ENCODE data around the gene PPP5C.
"Not testable (repeated sequence)": the region's sequence is repeated elsewhere in the genome, so short reads cannot be mapped to it uniquely, and the experiment has no call there.

Gene PPP5C

GRCh38 chr19:46388311-46389095 lies 41.6 kb downstream of the PPP5C start:
- DNase-seq = no peak

DNA sequence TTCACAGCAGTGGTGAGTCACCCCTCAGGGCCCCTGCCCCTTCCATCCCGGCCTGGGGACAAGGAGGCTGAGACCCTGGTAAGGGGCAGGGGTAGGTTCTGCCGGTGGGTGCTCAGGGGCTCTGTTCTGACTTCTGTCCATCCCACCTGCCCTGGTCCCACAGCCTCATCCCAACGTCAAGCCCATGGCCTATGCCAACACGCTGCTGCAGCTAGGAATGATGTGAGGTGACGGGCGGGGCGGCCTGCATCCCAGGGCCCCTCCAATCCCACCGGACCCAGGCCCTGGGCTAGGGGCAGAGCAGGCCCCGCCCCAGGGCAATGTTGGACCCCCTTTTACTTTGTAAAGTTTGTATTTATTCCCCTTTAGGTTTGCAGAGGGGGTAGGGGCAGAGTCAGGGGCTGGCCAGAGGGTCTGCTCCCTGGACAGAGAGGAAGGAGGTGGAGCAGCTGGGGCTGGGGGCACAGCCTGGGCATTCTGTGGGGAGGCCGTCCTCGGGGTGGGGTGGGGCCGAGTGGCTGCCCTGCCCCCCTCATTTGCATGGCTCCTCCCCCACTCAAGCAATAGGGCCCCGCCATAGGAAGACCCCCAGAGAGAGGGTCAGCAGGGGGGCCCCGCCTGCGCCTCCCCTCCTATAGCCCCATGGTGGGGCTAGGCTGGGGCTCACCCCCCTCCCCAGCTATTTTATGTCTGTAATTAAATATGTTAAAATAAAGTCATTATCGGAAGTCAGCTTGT lies 43.4 kb downstream of the PPP5C start:
- no peak for DNase-seq

GRCh38 chr19:46390866-46391265 lies 44.0 kb downstream of the PPP5C start:
- DNase-seq = no peak

- DNase-seq = no peak
These were observed 44.7 kb downstream of the PPP5C start for GRCh38 chr19:46391296-46392251.

DNA sequence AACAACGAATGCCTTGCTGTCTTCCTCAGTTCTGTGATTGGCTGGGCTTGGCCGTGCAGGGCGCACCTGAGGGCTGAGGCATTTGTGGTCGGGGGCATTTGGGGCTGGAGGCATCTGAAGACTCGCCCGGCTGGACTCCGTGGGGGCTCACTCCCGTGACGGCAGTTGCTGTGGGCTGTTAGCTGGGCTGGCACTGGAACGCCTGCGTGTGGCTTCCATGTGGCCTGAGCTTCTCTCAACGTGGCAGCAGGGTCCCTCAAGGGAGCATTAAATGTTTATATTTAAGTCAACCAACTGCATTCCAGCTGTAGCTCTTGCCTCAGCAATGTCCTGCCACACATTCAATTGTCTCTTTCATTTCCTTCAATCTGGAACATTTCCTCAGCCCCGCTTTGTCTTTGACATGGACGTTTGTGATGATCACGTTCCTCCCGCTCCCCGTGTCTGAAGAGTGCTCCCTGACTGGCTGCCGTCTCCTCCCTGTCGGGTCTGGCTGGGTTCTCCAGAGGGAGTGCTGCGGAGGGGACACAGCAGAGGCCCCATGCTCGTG lies 45.4 kb downstream of the PPP5C start:
- no peak for DNase-seq

GRCh38 chr19:46392837-46393236 lies 46.0 kb downstream of the PPP5C start:
- no peak for DNase-seq

- DNase-seq = no peak
These were observed 46.8 kb downstream of the PPP5C start for GRCh38 chr19:46393456-46394401.

GRCh38 chr19:46394402-46394797 lies 47.5 kb downstream of the PPP5C start:
- DNase-seq = no peak

DNA sequence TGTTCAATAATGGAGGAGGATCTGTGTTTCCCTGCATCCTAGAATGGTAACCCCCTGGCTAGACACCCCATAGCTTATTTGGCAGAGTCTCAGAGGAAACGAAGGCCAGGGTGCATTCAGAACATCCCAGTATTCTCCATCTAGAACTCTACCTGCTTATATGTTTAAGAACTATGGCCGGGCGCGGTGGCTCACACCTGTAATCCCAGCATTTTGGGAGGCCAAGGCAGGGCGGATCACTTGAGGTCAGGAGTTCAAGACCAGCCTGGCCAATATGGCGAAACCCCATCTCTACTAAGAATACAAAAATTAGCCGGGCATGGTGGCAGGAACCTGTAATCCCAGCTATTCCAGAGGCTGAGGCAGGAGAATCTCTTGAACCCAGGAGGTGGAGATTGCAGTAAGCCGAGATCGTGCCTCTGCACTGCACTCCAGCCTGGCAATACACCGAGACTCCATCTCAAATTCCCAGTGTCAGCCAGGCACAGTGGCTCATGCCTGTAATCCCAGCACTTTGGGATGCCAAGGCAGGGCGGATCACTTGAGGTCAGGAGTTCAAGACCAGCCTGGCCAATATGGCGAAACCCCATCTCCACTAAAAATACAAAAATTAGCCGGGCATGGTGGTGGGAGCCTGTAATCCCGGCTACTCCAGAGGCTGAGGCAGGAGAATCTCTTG lies 51.1 kb downstream of the PPP5C start:
- not testable (repeated sequence) for DNase-seq

DNA sequence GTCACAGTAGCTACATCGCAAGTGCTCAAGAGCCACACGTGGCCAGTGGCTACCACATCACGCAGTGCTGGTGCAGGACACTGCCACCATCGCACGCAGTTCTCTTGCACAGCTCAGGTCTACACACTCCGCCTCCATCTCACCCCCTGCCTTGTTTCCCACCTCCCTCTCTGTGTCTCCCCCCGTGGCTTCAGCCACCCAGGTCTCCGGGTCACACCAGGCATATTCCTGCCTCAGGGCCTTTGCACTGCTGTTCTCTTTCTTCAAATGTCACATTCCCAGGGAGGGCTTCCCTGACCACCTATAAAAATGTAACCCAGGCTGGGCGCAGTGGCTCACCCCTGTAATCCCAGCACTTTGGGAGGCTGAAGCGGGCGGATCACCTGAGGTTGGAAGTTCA lies 55.8 kb downstream of the PPP5C start:
- DNase-seq = no peak

GRCh38 chr19:46404055-46404752 lies 57.3 kb downstream of the PPP5C start:
- DNase-seq = no peak

- no peak for DNase-seq
These were observed 58.0 kb downstream of the PPP5C start for GRCh38 chr19:46404753-46405468.

- DNase-seq = no peak
These were observed 60.1 kb downstream of the PPP5C start for GRCh38 chr19:46406976-46407375.

- DNase-seq = no peak
These were observed 61.2 kb downstream of the PPP5C start for GRCh38 chr19:46407856-46408663.

DNA sequence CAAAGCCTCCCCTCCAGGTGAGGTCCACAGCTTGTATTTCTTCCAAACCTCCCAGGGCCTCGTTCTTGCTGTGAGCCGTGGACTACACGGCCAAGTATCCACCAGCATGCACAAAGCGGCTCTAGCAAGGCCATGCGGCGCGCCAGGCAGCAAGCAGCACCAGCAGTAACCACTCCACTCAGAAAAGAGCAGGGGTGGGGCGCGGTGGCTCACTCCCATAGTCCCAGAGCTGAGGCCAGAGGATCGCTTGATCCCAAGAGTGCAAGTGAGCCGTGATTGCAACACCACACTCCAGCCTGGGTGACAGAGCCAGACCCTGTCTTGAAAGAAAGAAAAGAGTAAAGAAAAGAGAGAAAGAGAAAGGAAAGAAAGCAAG lies 61.8 kb downstream of the PPP5C start:
- no peak for DNase-seq

DNA sequence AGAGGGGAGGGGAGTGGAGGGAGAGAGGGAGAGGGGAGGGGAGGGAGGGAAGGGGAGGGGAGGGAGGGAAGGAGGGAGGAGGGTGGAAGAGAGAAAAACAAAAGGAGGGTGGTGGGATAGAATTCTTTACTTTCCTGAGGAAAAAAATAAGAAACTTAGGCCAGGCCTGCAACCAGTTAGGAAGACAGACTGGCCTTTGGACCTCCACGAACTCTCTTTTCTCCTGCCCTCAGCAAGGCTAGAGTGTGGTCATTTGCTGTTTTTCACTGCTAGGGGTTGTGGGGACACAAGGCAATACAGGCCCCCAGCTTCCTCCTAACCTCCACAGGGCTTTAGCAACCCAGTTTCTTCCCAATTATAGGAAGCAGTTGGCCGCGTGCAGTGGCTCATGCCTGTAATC lies 62.3 kb downstream of the PPP5C start:
- no peak for DNase-seq

GRCh38 chr19:46410205-46411087 lies 63.6 kb downstream of the PPP5C start:
- DNase-seq = no peak
